Hematopoietic multipotent progenitor cell treated with erythropoietin and hydrocortisone succinate and interleukin-3 and kit ligand, for 4 days (in vitro differentiated cells): ENCODE measurements around the gene RPTOR.

Source experiments
- DNase-seq: peaks from one replicate; pipeline ENCODE4 v3.0.0-alpha.2; 2015

RPTOR gene

DNA sequence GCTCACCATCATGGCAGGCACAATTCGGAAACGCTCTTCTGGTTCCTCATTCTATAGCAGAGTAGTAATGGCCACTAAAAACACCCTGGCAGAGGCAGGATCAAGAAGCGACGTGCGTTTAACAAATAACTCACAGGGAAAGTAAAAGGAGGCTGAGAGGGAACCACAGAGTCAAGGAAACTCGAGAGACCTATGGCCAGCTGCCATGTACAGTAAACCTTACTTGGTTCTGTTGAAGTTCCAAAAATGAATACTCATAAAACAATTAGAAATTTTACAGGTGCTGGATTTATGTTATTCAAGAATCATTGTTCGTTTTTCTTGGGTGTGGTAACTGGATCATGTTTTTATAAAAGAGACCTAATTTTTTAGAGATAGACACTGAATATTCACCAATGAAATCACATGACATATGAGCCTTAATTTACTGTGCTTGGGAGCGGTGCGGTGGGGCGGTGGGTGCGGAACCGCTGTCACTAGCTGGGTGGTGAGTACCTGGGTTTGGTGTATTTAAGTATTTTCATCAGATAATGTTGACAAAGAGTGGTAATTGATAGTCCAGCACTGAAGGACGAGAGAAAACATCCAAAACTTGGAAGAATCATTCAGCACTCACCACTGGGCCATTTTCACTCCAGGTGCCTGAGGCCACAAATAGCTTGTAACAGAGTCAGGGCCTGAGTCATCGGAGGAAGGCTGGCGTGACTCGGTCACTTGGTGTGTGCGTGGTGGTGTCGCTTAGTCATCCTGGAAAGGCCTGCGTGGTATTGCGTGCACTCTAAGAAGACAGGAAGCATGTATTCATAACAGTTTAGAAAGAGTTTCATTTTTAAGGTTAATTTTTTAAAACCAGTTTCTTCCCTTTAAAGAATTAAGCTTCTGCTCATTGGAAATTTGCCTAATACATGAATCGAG is 311.6 kb downstream of the RPTOR start:
- peak; percentile 86 for DNase-seq

DNA sequence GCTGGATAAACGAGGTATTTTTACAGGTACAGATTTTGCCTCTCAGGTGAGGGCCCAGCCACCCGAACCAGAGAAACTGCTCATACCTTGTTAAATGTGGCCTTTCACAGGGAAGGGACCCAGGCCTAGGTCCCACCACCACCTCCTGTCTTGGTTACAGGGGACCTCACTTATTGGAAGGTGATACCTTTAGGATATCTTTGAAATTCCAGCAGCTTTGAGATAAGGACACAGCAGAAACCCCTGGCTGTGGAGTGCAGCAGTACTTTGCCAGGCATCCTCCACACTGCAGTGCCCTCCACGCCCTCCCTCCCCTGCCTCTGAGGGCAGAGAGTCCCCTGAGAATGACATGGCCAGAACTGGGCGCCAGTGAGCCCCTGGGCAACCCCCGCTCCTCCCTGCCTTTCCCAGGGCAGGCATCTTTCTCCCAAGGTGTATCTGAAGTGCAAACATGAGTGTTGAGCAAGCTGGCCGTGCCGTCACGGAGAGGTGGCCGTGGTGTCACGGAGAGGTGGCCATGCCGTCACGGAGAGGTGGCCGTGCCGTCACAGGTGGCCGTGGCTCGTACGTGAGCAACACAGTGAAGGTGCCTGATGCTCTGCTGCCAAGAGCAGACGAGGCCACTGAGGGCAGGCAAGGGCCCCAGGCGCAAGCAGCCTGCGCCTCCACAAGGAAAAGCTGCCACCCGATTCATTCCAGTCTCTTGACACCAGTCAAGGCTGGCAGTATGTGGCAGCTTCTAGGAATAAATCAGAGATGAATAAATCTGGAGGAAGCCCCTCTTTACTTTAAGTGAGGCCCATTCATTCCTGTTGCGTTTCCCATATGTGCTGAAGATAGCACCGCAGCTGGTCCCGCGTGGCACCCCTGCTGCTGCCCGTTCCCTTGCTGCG is 312.5 kb downstream of the RPTOR start:
- no peak for DNase-seq

DNA sequence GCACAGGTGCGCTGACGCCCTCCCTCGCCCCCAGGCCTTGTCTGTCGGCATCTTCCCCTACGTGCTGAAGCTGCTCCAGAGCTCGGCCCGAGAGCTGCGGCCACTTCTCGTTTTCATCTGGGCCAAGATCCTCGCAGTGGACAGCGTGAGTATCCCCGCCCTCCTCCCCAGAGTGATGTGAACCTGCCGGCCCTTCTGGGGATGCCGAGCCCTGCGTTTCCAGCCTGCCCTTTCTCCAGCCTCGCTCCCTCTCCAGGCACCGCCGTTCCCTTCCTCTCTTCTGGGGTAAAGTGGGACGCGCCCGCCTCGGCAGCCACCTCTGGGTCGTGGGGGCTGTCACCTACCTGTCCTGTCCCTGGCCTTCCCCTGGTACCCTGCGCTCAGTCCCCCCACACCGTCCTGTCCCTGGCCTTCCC is 313.1 kb downstream of the RPTOR start:
- DNase-seq = no peak

DNA sequence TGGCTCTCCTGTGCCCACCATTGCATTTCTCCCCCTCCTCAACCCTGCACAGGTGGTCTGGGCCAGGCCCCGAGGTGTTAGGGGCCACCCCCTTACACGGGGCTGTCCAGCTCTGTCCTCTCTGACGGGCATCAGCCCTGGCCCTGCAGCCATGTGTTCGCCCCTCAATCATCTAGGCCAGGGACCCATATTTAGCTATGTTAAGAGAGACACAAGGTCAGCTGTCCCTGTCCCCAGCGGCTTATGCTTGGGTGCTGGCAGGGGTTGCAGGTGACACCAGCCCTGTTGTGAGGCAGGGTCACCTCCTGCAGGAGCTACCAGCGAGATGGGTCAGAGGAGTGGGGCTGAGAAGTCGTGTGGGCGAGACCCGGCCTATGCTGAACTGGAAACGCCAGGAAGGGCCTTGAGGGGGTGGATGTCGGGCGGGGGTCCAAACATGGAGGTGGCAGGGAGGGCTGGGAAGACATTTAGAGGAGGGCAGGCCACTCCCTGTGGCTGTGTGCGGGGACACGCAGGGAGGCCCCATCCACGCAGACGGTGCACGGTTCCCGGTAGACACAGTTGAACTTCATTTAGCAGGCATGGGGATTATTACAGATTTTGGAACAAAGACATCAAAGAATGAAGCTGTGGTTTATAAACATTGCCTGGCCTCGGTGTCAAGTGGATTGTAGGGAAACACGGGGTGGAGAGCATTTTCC is 313.8 kb downstream of the RPTOR start:
- no peak for DNase-seq

DNA sequence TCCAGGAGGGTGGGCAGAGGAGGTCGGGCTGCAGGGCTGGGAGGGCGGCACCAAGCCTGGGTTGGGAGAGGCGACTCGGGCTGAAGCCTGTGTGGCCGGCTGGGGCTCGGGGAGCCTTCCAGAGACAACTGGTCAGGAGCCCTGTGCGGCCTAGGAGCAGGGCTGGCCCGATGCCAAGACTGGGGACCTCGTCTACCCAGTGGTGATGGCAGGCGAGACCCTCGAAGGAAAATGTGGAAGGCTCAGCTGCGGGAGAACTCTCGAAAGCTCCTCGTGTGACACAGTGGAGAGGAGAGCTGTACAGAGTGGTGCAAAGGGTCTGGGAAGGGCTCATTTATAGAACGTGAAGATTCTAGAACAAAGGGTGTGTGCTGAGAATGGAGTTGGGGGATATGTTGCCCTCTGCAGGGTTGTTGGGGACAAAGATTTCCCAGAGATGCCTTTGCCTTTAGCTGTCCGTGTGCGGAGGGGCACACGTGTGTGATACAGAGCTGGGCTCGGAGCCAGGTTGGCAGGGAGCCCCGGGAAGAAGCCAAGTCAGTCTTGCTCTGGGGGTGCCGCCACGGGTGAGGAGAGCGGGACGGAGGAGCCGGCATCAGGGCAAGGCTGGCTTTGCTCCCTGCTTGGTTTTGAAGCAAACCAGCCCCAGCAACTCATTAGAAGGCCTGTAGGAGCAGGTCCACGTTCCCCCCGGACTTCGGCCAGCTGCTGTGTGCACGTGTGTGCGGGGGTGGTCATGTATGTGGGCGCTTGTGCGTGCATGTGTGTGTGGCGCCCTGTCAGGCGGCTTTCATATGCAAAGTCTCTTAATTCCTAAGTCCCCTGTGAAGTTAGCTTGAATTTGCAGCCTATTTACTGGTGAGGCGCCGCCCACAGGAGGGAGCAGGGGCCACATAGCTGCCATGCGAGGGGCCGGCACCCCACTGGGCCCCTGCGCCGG is 314.6 kb downstream of the RPTOR start:
- DNase-seq = peak; percentile 25

DNA sequence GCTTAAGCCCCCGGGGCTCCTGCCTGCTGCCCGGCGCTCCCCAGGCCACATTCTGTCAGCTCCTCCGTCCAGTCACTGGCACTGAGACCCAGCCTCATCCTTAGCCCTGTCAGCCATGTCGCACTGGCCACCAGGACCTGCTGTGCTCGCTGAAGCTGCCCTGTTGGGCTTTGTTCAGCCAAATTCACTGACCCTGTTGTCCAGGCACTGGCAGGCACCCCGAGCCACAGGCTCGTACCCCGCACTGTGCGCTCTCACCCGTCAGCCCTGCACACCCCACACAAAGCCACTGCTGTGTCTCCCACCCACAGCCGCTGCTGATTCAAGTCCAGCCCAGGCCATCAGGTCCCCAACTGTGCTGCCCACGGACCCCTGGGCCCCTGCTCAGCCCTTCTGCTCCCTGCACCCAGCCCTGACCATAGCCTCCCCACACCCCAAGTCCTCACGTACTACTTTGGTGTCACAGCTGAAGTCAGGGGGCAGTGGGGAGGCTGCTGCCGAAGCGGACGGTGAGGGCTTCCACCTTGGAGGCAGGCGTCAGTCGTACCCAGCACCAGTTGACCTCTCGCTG is 315.5 kb downstream of the RPTOR start:
- DNase-seq = no peak

DNA sequence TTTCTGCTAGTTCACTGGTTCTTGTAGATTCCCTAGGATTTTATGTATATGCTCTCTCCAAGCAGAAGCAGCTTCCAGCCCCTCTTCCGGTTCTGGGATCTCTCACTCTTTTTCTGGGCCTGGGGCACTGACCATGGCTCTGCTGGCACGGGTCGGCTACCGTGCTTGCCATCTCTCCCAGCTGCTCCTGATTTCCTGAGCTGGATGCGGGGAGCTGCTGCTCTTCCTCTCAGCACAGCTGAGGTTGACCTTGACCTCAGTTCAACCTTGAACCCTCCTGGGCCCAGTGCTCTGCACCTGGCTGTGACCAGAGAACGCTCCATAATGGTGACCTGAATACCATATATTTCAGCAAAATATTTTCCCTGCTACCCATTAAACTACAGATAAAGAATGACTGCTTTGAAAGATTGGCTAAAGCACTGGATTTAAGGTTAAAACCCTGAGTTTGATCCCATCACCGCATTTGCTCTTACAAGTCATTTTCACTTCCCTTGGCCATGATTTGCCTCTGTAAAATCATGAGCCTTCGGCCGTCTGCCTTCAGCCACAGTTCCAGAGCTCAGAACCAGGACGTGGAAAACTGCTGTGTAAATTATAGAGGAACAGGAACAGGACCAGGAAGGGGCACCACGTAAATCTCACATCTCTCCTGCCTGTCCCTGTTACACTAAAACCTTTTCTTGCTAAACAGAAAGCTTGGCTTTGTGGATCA is 316.2 kb downstream of the RPTOR start:
- DNase-seq = no peak

DNA sequence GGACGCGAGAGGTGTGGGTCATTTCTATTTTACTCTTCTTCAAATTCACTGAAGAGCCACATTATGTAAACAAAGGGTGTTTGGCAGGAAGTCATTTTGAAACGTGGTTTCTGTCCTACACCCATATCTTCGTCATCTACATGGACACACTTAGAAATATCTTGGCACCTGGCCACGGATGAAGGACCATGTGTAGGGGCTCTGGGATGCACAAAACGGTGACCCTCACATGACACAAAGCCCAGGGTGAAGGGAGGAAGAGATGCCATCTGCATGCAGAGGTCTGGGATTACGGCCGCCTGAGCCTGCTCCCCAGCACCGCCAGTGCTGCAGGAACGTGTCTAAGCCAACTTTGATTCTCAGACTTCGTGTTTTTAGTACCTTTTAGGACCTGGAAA is 316.8 kb downstream of the RPTOR start:
- DNase-seq = no peak

DNA sequence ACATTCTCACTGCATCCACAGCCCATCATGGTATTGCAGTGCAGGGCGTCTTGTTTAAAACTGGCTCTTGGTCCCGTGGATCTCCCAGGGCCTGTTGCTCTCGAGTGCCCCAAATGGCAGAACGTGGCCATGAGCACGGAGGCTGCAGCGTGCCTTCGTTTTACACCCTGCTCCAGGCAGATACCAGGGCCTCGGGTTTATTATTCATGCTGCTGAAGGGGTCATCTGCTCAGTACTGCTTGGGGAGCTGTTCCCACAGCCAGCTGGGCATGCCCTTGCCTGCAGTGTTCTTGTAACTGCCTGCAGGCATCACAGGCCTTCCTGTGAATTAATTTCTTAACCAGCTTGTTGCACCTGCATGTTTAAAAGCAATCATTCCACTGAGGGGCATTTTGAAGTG is 317.3 kb downstream of the RPTOR start:
- no peak for DNase-seq

DNA sequence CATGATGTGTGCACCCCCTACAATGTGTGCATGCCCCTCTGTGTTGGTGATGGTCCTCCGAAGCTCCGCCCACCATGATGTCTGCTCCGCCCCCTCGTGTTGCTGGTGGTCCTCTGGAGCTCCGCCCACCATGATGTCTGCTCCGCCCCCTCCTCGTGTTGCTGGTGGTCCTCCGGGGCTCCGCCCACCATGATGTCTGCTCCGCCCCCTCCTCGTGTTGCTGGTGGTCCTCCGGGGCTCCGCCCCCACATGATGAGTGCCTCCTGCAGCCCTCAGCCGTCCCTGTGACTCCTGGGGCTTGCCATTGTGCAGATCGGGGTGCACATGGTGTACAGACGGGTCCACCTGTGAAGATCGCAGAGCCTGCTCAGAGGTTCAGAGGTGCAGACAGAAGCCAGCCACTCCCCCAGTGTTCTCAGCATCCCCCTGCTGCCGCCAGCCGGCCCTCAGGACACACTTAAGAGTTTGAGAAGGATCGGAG is 317.9 kb downstream of the RPTOR start:
- no peak for DNase-seq

DNA sequence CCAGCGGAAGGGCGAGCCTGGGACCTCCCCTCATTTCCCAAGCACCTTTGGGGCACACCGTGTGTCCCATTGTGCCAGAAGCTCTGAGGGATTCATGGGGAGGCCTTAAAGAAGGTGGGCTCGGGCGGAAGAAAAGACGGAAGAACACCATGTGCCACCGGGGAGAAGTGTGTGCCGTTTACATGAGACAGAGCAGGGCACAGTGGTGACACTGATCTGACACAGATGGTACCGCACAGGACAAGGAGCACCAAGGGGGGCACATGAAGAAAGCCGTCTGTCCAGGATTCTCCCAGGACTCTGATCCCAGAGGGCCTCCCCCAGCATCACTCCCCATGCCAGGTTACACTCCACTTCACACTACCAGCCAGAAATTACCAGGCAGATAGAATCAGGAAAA is 318.3 kb downstream of the RPTOR start:
- DNase-seq = no peak

DNA sequence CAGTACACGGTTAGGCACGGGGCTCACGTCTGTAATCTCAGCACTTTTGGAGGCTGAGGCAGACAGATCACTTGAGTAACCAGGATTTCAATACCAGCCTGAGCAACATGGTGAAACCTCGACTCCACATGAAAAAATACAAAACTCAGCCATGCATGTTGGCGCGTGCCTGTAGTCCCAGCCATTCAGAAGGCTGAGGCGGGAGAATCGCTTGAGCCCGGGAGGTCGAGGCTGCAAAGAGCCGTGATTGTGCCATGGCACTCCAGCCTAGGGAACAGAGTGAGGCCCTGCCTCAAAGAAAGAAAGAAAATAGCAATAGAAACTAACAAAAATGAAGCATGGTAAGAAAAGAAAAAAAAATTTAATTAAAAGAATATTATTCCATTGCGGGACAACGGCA is 319.0 kb downstream of the RPTOR start:
- no peak for DNase-seq

DNA sequence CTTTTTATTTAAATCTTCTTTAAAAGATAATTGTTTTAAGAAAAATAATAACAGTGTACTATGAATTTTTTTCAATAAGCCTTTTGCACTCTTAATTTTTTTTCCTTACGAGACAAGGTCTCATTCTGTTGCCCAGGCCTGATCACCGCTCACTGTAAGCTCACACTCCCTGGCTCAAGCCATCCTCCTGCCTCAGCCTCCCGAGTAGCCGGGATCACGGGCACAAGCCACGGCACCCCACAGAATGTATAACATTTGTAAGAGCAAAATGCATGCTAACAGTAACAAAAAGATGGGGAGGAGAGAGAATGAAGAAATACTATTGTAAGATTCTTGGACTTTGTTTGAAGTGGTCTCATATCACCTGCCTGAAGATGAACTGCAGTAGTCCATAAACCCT is 320.1 kb downstream of the RPTOR start:
- no peak for DNase-seq

DNA sequence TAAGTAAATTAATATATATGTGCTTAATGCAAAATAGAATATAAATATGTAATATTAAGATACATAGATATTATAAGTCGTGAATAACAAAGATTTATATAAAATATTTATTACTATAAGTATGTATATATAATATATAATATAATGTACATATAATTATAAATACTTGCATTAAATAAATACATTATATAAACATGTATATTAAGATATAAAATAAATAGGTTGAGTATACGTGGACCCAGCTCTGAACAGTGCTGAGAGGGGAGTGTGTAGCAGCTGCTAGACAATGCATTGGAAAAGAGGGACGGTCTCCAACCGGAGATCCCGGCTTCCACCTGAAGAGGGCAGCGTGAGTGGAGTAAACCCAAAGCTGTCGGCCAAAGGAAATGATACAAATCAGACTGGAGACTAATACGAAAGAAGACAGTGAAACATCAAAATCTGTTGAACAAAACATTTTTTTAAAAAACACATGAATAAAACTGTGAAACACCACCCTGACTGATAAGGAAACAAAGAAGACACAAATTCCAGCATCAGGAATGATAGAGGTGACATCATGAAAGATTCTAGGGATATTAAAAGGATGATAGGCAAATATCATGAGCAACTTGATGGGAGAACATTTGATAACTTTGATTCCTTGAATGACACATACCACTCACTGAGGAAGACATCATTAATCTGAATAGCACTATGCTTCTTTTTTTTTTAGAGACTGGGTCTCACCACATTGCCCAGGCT is 321.6 kb downstream of the RPTOR start:
- DNase-seq = peak; percentile 80

DNA sequence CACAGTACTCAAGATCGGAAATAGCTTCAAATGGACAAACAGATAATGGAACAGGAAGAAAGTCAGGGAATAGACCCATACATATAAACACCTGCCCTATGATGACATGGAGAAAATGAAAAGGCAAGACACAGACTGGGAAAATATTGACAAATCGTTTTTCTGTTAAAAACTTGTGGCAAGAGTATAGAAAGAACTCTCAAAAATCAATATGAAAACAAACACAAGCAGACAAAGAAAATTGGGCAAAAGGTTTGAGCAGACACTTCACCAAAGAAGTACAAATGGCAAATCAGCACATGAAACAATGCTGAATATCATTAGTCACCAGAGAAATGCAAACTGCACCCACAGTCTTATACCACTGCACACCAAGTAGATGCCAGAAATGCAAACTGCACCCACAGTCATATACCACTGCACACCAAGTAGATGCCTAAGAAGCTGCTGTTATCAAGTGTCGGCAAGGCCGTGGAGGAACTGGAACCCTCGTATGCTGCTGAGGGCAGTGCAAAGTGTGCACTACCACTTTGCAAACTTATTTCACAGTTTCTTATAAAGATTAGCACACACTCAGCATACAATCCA is 323.5 kb downstream of the RPTOR start:
- no peak for DNase-seq

DNA sequence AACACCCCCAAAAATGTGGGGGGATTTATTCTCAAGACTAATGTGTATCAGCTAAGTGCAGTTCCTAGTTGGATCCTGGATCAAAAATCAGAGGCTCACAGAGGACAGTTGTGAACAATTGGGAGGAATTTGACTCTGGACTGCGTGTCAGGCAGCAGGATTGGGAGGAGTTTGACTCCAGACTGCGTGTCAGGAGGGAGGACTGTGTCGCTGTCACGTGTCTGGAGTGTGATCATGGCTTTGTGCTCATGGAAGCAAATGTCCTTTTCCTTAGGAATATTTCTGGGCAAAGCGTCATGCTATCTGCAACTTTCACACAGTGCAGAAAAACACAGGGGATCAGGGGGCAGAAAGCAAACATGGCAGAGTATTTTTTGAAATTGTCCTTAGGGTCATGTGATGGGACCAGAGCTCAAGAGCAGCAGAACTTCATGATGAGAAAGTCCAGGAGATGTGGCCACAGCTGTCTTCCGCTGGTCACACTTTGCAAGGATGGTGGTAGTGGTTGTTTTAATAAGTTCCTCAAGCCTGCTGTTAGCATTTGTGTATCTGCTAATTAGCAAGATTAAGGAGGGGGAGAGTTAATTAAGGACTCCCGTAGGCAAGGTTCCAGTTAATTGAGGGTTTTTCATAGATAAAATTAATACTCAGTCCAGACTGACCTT is 325.0 kb downstream of the RPTOR start:
- DNase-seq = no peak

DNA sequence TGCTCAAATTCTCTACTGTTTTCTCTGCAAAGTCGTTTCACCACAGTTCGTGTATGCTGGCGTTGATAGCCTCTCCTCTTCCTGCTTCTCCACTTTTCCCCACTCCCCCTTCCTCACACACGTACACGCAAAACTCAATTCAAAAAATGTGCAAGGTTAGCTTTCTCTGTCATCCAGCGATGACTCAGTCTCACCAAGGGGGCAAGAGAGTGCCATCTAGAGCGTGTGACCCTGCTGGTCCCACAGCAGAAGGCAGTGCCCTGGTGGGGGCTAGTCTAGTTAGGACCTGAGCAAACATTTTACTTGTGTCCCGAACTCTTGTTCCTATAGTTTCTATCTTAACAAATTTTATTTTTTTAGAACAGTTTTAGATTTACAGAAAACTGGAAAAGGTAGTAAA is 325.8 kb downstream of the RPTOR start:
- peak; percentile 47 for DNase-seq

DNA sequence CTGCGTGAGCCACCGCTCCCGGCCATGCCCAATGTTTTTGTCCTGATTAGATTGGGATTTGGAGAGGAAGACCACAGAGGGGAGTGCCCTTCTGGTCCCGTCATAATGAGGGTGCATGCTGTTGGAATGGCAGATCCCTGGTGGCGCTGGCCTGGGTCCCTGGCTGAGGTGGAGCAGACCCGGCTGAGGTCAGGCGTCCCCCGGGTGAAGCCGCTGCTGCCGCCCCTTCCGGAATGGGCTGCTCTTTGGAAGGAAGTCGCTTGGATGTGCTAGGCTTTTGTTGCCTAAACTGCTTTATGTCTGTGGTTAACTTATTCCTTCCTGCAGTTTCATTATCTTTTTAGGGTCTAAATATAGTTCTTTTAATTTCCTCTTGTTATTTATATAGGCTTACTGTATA is 326.7 kb downstream of the RPTOR start:
- DNase-seq = peak; percentile 77

DNA sequence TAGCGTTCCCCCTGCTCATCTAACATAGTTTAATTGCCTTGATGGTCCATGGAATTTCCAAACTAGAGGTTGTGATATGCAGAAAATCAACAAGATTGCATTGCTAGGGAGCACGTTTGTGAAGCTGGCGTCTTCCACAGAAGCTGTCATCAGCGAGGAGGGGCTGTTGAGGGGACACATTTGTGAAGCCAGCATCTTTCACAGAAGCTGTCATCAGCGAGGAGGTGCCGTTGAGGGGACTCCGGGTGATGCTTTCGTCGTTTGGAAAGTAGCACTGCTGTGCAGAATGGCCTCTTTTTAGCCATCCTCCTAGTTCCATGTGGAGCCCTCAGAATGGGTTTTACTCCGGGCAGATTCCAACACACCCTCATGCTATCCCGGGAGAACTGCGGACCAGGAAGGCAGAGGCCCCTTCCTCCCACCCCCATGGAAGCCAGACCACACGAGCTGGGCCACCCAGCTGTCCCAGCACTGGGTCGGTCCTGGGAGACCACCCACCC is 327.4 kb downstream of the RPTOR start:
- DNase-seq = no peak
